GM12872 (cell line): ENCODE measurements around the gene NUDT1.

Source experiments
- CTCF ChIP-seq: IDR thresholded peaks from 3 replicates; pipeline ENCODE4 v1.5.1; 2011; ENCODE audit warnings: low read depth, mild to moderate bottlenecking, low read length, moderate library complexity; ENCODE audit not compliant: insufficient read depth

Gene NUDT1

DNA sequence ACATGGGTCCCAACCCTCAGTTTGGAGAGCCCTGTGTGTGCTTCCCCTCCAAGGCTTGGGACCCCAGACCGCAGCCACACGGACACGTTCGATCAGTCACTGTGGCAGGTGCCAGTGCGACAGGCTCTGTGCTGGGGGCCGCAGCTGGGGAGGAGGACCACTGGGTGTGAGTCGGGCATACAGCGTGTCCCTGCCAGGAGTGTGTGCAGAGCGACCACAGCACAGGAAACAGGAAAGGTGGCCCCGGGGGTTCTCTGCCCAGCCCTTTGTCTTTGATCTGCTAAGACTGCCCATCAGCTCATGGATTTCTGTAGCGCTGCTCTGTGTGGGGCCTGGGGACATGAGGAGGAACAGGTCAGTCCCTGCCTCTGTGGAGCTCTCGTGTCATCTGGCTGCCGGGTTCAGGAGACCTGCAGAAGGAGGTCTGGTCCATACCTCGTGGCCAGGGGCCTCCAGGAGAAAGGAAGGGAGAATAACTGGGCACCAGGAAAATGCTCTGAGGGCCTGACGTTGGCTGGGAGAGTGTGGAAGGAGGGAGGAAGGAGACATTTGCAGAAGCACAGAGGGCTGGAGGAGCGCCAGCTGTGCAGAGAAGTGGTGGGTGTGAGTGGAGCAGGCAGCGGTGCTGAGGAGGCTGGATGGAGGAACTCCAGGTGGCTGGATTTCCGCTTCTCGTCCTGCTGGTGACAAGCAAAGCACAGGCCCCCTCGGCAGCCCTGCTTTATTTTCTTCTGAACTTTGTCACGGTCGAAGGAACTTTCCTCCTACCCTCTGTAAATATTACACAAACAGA is 4.1 kb downstream of the NUDT1 start:
- no peak for TF ChIP-seq CTCF

GRCh38 chr7:2247141-2247995 is 5.3 kb downstream of the NUDT1 start:
- peak; percentile 80 for TF ChIP-seq CTCF

GRCh38 chr7:2248984-2249694 is 7.1 kb downstream of the NUDT1 start:
- TF ChIP-seq CTCF: no peak

- TF ChIP-seq CTCF: no peak
These were observed 7.8 kb downstream of the NUDT1 start for GRCh38 chr7:2249744-2250323.

GRCh38 chr7:2251381-2251780 is 9.4 kb downstream of the NUDT1 start:
- TF ChIP-seq CTCF: no peak

- no peak for TF ChIP-seq CTCF
These were observed 10.1 kb downstream of the NUDT1 start for GRCh38 chr7:2251841-2252771.
